ENCODE measurements around the gene PKNOX2.
A peak's percentile ranks its signal among the peaks of the same experiment; 100 is the strongest.

PKNOX2 gene

DNA sequence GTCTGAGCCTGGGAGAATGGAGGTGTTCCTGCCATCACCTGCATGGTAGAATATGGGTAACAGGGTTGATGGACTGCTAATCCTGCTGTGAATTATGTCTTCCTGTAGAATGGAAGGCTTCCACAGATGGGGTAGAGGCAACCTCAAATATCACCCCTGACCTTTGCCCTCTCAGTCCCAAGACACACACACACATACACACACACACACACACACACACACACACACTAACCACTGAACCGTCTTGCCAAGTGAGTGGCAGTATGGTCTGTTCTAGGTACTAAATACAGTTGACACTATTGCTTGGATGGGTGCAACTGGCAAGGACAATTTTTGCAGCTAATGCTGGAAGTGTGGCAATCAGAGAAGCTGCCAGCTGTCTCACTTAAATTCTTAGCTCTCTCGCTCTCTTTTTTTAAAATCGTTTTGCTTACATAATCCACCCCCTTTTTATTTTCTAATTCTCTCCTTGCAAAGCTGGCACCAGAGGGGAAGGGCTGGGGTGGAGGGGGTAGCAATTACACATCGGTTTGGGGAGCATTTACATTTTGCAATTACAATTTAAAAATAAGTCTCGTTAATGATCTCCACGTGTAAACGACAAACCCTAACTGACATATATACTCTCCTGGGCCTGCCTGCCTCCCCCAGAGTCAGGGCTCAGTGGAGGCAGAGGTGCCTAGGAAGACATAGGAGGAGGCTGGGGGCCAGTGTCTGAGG, 169.0 kb downstream of the PKNOX2 start:
- DNase-seq (ENCODE audit: low read depth): no peak
- TF ChIP-seq CTCF (IDR thresholded peaks at IDR 0.05; ENCODE audit: control insufficient read depth, extremely low read depth, insufficient read depth): no peak
- no peak overlapping the region for H3K4me3 ChIP-seq (ENCODE audit: low read depth, low read length)

- no peak for TF ChIP-seq CTCF (IDR thresholded peaks at IDR 0.05; ENCODE audit: control insufficient read depth, extremely low read depth, insufficient read depth)
- no peak overlapping the region for H3K4me3 ChIP-seq (ENCODE audit: low read depth, low read length)
- DNase-seq (ENCODE audit: low read depth): no peak
Measured at GRCh38 chr11:125335106-125335505, 170.6 kb downstream of the PKNOX2 start.

- DNase-seq (ENCODE audit: low read depth): no peak
- TF ChIP-seq CTCF (IDR thresholded peaks at IDR 0.05; ENCODE audit: control insufficient read depth, extremely low read depth, insufficient read depth): no peak
- H3K4me3 ChIP-seq (ENCODE audit: low read depth, low read length): no peak overlapping the region
Measured at GRCh38 chr11:125337836-125338834, 173.6 kb downstream of the PKNOX2 start.

GRCh38 chr11:125338886-125339811, 174.6 kb downstream of the PKNOX2 start:
- DNase-seq (ENCODE audit: low read depth): no peak
- no peak overlapping the region for H3K4me3 ChIP-seq (ENCODE audit: low read depth, low read length)
- no peak for TF ChIP-seq CTCF (IDR thresholded peaks at IDR 0.05; ENCODE audit: control insufficient read depth, extremely low read depth, insufficient read depth)

DNA sequence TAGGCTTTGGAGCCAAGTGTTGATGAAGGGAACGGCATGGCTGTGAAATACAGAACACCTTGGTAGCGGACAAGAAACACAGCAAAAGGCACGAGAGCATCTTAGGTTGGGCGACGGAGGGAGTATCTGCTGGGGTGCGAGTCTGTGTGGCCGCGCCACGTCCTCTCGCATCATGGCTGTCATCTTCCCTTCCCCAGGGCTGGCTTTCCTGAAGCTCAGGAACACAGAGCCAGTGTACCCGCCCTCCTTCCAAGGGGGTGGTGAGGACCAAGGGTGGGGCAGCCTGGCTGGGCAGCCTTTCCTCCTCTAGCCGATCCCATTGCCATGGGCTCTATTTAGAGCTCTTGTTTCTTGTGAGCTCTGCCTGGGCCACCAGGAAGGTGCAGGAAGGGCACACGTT, 177.1 kb downstream of the PKNOX2 start:
- DNase-seq (ENCODE audit: low read depth): no peak
- TF ChIP-seq CTCF (IDR thresholded peaks at IDR 0.05; ENCODE audit: control insufficient read depth, extremely low read depth, insufficient read depth): no peak
- no peak overlapping the region for H3K4me3 ChIP-seq (ENCODE audit: low read depth, low read length)

DNA sequence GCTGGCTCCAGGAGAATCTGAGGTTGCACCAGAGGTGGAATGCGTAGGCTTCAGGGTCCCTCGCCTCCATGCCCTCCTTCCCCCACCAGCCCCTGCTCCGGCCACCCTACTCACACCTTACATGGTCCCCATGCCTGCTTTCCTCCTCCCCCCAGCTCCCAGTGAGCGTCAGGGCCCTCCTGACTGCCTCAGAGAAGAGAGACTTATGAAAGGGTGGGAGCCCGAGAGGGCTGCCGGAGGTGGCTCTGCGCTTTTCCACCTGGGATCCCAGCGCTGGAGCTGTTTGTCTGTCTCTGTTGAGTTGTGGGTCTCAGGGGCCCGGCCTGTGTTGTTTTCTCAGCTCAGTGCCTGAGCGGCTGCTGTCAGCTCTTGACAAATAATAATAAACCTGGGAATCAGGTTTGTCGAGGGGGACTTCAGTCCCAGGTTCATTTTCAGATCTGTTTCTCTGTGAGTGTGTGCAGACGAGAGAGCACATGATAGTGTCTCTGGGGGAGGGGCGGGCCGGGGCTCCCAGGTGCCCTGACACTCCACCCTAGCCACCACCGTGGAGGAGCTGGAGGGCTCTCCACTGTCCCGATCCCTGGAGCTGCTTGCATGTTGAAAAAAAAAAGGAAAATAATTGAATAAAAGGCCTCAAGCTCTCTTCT, 177.9 kb downstream of the PKNOX2 start:
- TF ChIP-seq CTCF (IDR thresholded peaks at IDR 0.05; ENCODE audit: control insufficient read depth, extremely low read depth, insufficient read depth): no peak
- H3K4me3 ChIP-seq (ENCODE audit: low read depth, low read length): no peak overlapping the region
- peak; percentile 25 for DNase-seq (ENCODE audit: low read depth)
